ENCODE measurements around the gene UBASH3B.

DNA sequence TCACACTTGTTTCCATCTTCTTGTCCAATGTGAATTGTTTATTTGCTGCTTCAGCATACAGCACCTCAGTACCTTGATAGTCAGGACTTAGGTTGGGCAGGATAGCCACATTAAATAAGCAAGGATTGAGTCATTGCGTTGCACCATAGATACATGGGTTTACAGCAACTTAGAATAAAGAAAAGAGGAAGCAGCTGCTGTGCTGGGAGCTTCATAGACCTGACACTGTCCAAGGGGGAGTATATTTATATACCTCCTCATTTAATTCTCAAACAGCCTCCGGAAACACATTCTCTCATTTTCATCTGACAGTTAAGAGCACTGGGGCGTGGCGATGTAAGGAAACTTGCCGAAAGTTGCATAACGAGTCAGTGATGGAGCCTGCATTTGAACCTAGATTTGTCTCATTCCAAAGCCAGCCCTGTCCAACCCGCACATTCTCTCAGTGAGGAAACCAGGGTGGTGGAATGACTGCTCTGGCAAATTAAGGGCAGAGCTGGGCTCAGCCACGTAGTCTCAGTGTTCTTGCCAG is 42.2 kb downstream of the UBASH3B start:
- TF ChIP-seq CTCF (IDR thresholded peaks at IDR 0.05) (no peak), POLR2A (IDR thresholded peaks at IDR 0.05) (no peak), POLR2AphosphoS5 (IDR thresholded peaks at IDR 0.05) (no peak), EP300 (IDR thresholded peaks at IDR 0.05) (no peak)
